Uterus (tissue), 4 donors: ENCODE measurements around the gene PCDHGA4. TPM values are rescaled to one million over a fixed set of nuclear protein-coding genes. Genes with fewer than 3 reads are reported as not detected.
A peak's percentile ranks its signal among the peaks of the same experiment; 100 is the strongest.
"Not testable (repeated sequence)": the region's sequence is repeated elsewhere in the genome, so short reads cannot be mapped to it uniquely, and the experiment has no call there.

Source experiments
- DNase-seq, 2 donors: peaks; one replicate each; pipeline ENCODE4 v3.0.0-alpha.2; 2019 to 2020
- H3K27ac ChIP-seq, 2 donors: fragments of 200-600 bp; sonication (generic); 1 replicate in 1 of 2; 2 replicates in 1 of 2; pipeline ENCODE4 v1.5.1; 2016 to 2018
- H3K27me3 ChIP-seq, 2 donors: fragments of 200-600 bp; sonication (generic); one replicate each; pipeline ENCODE4 v1.5.1; 2018 to 2019; ENCODE audit warnings: control low read depth in 1 of 2
- H3K36me3 ChIP-seq, 2 donors: fragments of 200-600 bp; sonication (generic); one replicate each; pipeline ENCODE4 v1.5.1; 2019; ENCODE audit warnings: control low read depth in 1 of 2
- H3K4me1 ChIP-seq, 2 donors: fragments of 200-600 bp; sonication (generic); one replicate each; pipeline ENCODE4 v1.5.1; 2018 to 2019; ENCODE audit warnings: control low read depth in 1 of 2
- H3K4me3 ChIP-seq, 2 donors: fragments of 200-600 bp; sonication (generic); 1 replicate in 1 of 2; 2 replicates in 1 of 2; pipeline ENCODE4 v1.5.1; 2018 to 2019; ENCODE audit warnings: mild to moderate bottlenecking in 1 of 2
- H3K9me3 ChIP-seq, 2 donors: fragments of 200-600 bp; sonication (generic); one replicate each; pipeline ENCODE4 v1.5.1; 2019; ENCODE audit warnings: control low read depth in 1 of 2
- CTCF ChIP-seq, 4 experiments: fragments of 200-600 bp in 2 of 4; fragments of 450-650 bp in 2 of 4; sonication (generic) in 2 of 4; IDR thresholded peaks; one replicate each; pipeline ENCODE4 v1.5.1; 2016 to 2019; ENCODE audit warnings: antibody characterized with exemption in 4 of 4, mild to moderate bottlenecking in 2 of 4, moderate library complexity in 1 of 4
- POLR2A ChIP-seq, 2 donors: fragments of 450-650 bp; IDR thresholded peaks; one replicate each; pipeline ENCODE4 v1.6.1; 2016; ENCODE audit warnings: antibody characterized with exemption in 2 of 2, mild to moderate bottlenecking in 1 of 2, moderate library complexity in 1 of 2
- intact Hi-C: fragments of 100-400 bp; cut with DNase I; formaldehyde crosslinking; loops from one replicate; pipeline ENCODE4 v1.15.1; 2023; ENCODE audit warnings: low total_unique reads
- total RNA-seq, 4 donors: library from RNA; depleted of rRNA in 3 of 4; stranded (reverse); fragments of >200 nt in 3 of 4; gene quantifications; one replicate each; pipeline versions ENCODE4 v1.1.0 to v1.2.4, GENCODE V29; 2014 to 2023
- donor health status: DM: yes; HTN: yes; CAD: no.

The PCDHGA4 gene
- total RNA-seq, 4 donors from 2014 or later: 0.59 to 16.1 (median 8.7) TPM

- peak in 2 of 4 experiments; percentile 15 to 20 for TF ChIP-seq CTCF (IDR thresholded peaks at IDR 0.05)
- H3K27me3 ChIP-seq, H3K36me3 ChIP-seq, DNase-seq, H3K27ac ChIP-seq, intact Hi-C loops, H3K4me1 ChIP-seq: not testable (repeated sequence)
- peaks cover 0 to 84% of the 10 kb centered on the region in 2 donors for H3K9me3 ChIP-seq
- H3K4me3 ChIP-seq: peak within 1 kb of the TSS in 1 of 2 donors; percentile 13
Measured at GRCh38 chr5:141397756-141398551, 43.1 kb downstream of the PCDHGA4 start, which contains the start of gene PCDHGB5. TSS of gene PCDHGB5 (plus strand) at chr5:141397947. CDS start at chr5:141398128, 181 bp downstream.

GRCh38 chr5:141398608-141399007, 43.8 kb downstream of the PCDHGA4 start:
- H3K27me3 ChIP-seq: no peaks in the 10 kb centered on the region
- TF ChIP-seq CTCF (IDR thresholded peaks at IDR 0.05) (no peak), POLR2A (IDR thresholded peaks at IDR 0.05) (no peak)
- no peak overlapping the region for H3K4me3 ChIP-seq
- H3K36me3 ChIP-seq: no peaks in the 10 kb centered on the region
- H3K9me3 ChIP-seq: peaks cover 0 to 84% of the 10 kb centered on the region in 2 donors
- DNase-seq: no peak
- H3K27ac ChIP-seq: no peak overlapping the region
- intact Hi-C loops: no loop called here
- H3K4me1 ChIP-seq: no peaks in the 10 kb centered on the region

GRCh38 chr5:141399555-141400258, 44.9 kb downstream of the PCDHGA4 start:
- no peak for TF ChIP-seq CTCF (IDR thresholded peaks at IDR 0.05)
- TF ChIP-seq POLR2A (IDR thresholded peaks at IDR 0.05): no peak
- Histone ChIP-seq H3K27ac (no peak overlapping the region), H3K4me1 (no peaks in the 10 kb centered on the region), H3K9me3 (peaks cover 0 to 88% of the 10 kb centered on the region in 2 donors), H3K36me3 (no peaks in the 10 kb centered on the region), H3K4me3 (no peak overlapping the region), H3K27me3 (no peaks in the 10 kb centered on the region)
- intact Hi-C loops: no loop called here
- DNase-seq: no peak

- intact Hi-C loops: no loop called here
Measured at GRCh38 chr5:141402553-141403243, 47.9 kb downstream of the PCDHGA4 start, which contains the start of gene PCDHGA9. TSS of gene PCDHGA9 (plus strand) at chr5:141402778. CDS start at chr5:141402953, 175 bp downstream.

More at GRCh38 chr5:141402553-141403243, 47.9 kb downstream of the PCDHGA4 start, which contains the start of gene PCDHGA9:
- DNase-seq: no peak
- Histone ChIP-seq H3K27me3 (no peaks in the 10 kb centered on the region), H3K36me3 (no peaks in the 10 kb centered on the region), H3K9me3 (peaks cover 0 to 90% of the 10 kb centered on the region in 2 donors), H3K4me3 (peak within 1 kb of the TSS in 1 of 2 donors; percentile 16), H3K27ac (no peak within 1 kb of the TSS), H3K4me1 (no peaks in the 10 kb centered on the region)
- TF ChIP-seq POLR2A (IDR thresholded peaks at IDR 0.05): no peak
- peak in 2 of 4 experiments; percentile 16 to 36 for TF ChIP-seq CTCF (IDR thresholded peaks at IDR 0.05)
